Measurements from ENCODE around the gene GCC1. TPM values are rescaled to one million over a fixed set of nuclear protein-coding genes. Genes with fewer than 3 reads are reported as not detected.

Gene GCC1
- total RNA-seq, 2 donors from 2014 or later, result 13.5 to 17.7 TPM

GRCh38 chr7:127535546-127536393, 49.6 kb downstream of the GCC1 start:
- no peak for TF ChIP-seq CTCF (IDR thresholded peaks at IDR 0.05)

GRCh38 chr7:127534636-127535035, 50.8 kb downstream of the GCC1 start:
- Histone ChIP-seq H3K27ac (no peak overlapping the region), H3K27me3 (replicated peaks; ENCODE audit: insufficient read depth) (no peaks in the 10 kb centered on the region), H3K9me3 (no peaks in the 10 kb centered on the region), H3K36me3 (no peaks in the 10 kb centered on the region), H3K4me1 (ENCODE audit: control insufficient read depth in 1 of 2, low read depth in 2 of 2) (no peaks in the 10 kb centered on the region), H3K4me3 (no peak overlapping the region)
- ATAC-seq (ENCODE audit: insufficient number of reproducible peaks, low FRiP score, low read depth), result no peak
- no peak for TF ChIP-seq CTCF (IDR thresholded peaks at IDR 0.05)
- DNase-seq (ENCODE audit: low spot score), result no peak

More at GRCh38 chr7:127535546-127536393, 49.6 kb downstream of the GCC1 start:
- no peaks in the 10 kb centered on the region for H3K4me1 ChIP-seq (ENCODE audit: control insufficient read depth in 1 of 2, low read depth in 2 of 2)
- H3K27me3 ChIP-seq (replicated peaks; ENCODE audit: insufficient read depth), result no peaks in the 10 kb centered on the region
- DNase-seq (ENCODE audit: low spot score) (no peak), ATAC-seq (ENCODE audit: insufficient number of reproducible peaks, low FRiP score, low read depth) (no peak)
- no peak overlapping the region for H3K4me3 ChIP-seq
- no peaks in the 10 kb centered on the region for H3K36me3 ChIP-seq
- no peak overlapping the region for H3K27ac ChIP-seq
- H3K9me3 ChIP-seq, result no peaks in the 10 kb centered on the region

- no peaks in the 10 kb centered on the region for H3K27me3 ChIP-seq (replicated peaks; ENCODE audit: insufficient read depth)
- H3K9me3 ChIP-seq, result no peaks in the 10 kb centered on the region
- no peaks in the 10 kb centered on the region for H3K4me1 ChIP-seq (ENCODE audit: control insufficient read depth in 1 of 2, low read depth in 2 of 2)
- DNase-seq (ENCODE audit: low spot score), result no peak
- no peaks in the 10 kb centered on the region for H3K36me3 ChIP-seq
- H3K27ac ChIP-seq, result no peak overlapping the region
- TF ChIP-seq CTCF (IDR thresholded peaks at IDR 0.05), result no peak
- no peak overlapping the region for H3K4me3 ChIP-seq
- ATAC-seq (ENCODE audit: insufficient number of reproducible peaks, low FRiP score, low read depth), result no peak
These were observed 52.7 kb downstream of the GCC1 start for GRCh38 chr7:127532736-127533135.

GRCh38 chr7:127532151-127532550, 53.2 kb downstream of the GCC1 start:
- no peak overlapping the region for H3K27ac ChIP-seq
- ATAC-seq (ENCODE audit: insufficient number of reproducible peaks, low FRiP score, low read depth), result no peak
- DNase-seq (ENCODE audit: low spot score), result no peak

More at GRCh38 chr7:127532151-127532550, 53.2 kb downstream of the GCC1 start:
- H3K4me1 ChIP-seq (ENCODE audit: control insufficient read depth in 1 of 2, low read depth in 2 of 2), result no peaks in the 10 kb centered on the region
- no peaks in the 10 kb centered on the region for H3K9me3 ChIP-seq
- H3K36me3 ChIP-seq, result no peaks in the 10 kb centered on the region
- no peaks in the 10 kb centered on the region for H3K27me3 ChIP-seq (replicated peaks; ENCODE audit: insufficient read depth)
- H3K4me3 ChIP-seq, result no peak overlapping the region
- TF ChIP-seq CTCF (IDR thresholded peaks at IDR 0.05), result no peak

Other genes with a start within 250 kb of the GCC1 start
- 10 to 100 TPM; 43.6 to 45.9 TPM for gene ZNF800, start 192.9 kb downstream of the GCC1 start, total RNA-seq
- 100 to 1,000 TPM; 107 to 165 TPM for gene ARF5, start 2.8 kb upstream of the GCC1 start, total RNA-seq
- 1 to 10 TPM in 1 of 2 donors, not detected in 1; 2.0 TPM for gene FSCN3, start 8.1 kb upstream of the GCC1 start, total RNA-seq
- gene PAX4, start 32.5 kb upstream of the GCC1 start, total RNA-seq, result not detected
- 100 to 1,000 TPM in 1 of 2 donors, 10 to 100 TPM in 1; 91.0 to 111 TPM for gene SND1, start 66.6 kb upstream of the GCC1 start, total RNA-seq

All from thoracic aorta (tissue), 2 donors.